K562 (cell line): Measurements from ENCODE around the gene SIRT5. TPM values are rescaled to one million over a fixed set of nuclear protein-coding genes. Genes with fewer than 3 reads are reported as not detected.

Source experiments
- ATF3 ChIP-seq, 2 experiments: fragments of 450-650 bp in 1 of 2; sonication (generic) in 1 of 2; formaldehyde crosslinking in 1 of 2; IDR thresholded peaks in 1 of 2; conservative IDR thresholded peaks in 1 of 2; 2 replicates each; pipeline versions ENCODE4 v1.6.1 to v1.8.1; 2016 to 2023; ENCODE audit warnings: mild to moderate bottlenecking in 2 of 2, moderate library complexity in 2 of 2, inconsistent platforms in 1 of 2, missing genetic modification reagents in 1 of 2
- BMI1 ChIP-seq: fragments of 150-350 bp; IDR thresholded peaks from 2 replicates; pipeline ENCODE4 v1.6.1; 2014; ENCODE audit warnings: low read length
- CHD2 ChIP-seq: IDR thresholded peaks from 2 replicates; pipeline ENCODE4 v1.6.1; 2011; ENCODE audit warnings: low read depth, low read length
- CREM ChIP-seq: IDR thresholded peaks from 2 replicates; pipeline ENCODE4 v1.6.1; 2014; ENCODE audit warnings: antibody characterized with exemption, low read depth
- E2F6 ChIP-seq, 2 experiments: IDR thresholded peaks; 2 replicates each; pipeline ENCODE4 v1.6.1; 2011; ENCODE audit warnings: borderline replicate concordance in 1 of 2, control low read depth in 1 of 2, low read depth in 1 of 2, low read length in 1 of 2, mild to moderate bottlenecking in 1 of 2, mixed read lengths in 1 of 2, moderate library complexity in 1 of 2; ENCODE audit not compliant: insufficient read depth in 1 of 2, insufficient read length in 1 of 2, poor library complexity in 1 of 2, severe bottlenecking in 1 of 2; ENCODE audit errors: extremely low read depth in 1 of 2
- ELF2 ChIP-seq: fragments of 250-450 bp; sonication (Bioruptor Pico); IDR thresholded peaks from 2 replicates; pipeline ENCODE4 v1.5.0; 2021; ENCODE audit warnings: mild to moderate bottlenecking
- ESRRA ChIP-seq: fragments of 450-650 bp; IDR thresholded peaks from 2 replicates; pipeline ENCODE4 v1.6.1; 2014; ENCODE audit warnings: low read depth, mild to moderate bottlenecking, moderate library complexity, borderline replicate concordance
- HLTF ChIP-seq: fragments of 450-650 bp; IDR thresholded peaks from 2 replicates; pipeline ENCODE4 v1.6.1; 2016
- KDM4B ChIP-seq, 2 experiments: fragments of 450-650 bp in 1 of 2; sonication (generic) in 1 of 2; IDR thresholded peaks; 2 replicates each; pipeline ENCODE4 v1.6.1; 2016 to 2017; ENCODE audit warnings: borderline replicate concordance in 2 of 2, antibody characterized with exemption in 1 of 2, low read depth in 1 of 2, mild to moderate bottlenecking in 1 of 2
- MITF ChIP-seq: IDR thresholded peaks from 2 replicates; pipeline ENCODE4 v1.6.1; 2014; ENCODE audit warnings: antibody characterized with exemption
- NFIC ChIP-seq: fragments of 450-650 bp; IDR thresholded peaks from 2 replicates; pipeline ENCODE4 v1.6.1; 2017; ENCODE audit warnings: mild to moderate bottlenecking, inconsistent platforms
- RBFOX2 ChIP-seq: fragments of 200-400 bp; formaldehyde crosslinking; IDR thresholded peaks from 2 replicates; pipeline ENCODE4 v1.6.1; 2017; ENCODE audit warnings: low read depth, mild to moderate bottlenecking, low read length, moderate library complexity
- RBM14 ChIP-seq: fragments of 200-400 bp; formaldehyde crosslinking; IDR thresholded peaks from 2 replicates; pipeline ENCODE4 v1.6.1; 2018; ENCODE audit warnings: low read depth, mild to moderate bottlenecking, low read length, moderate library complexity, borderline replicate concordance; ENCODE audit not compliant: insufficient read depth
- RBM39 ChIP-seq: fragments of 200-400 bp; formaldehyde crosslinking; optimal IDR thresholded peaks from 2 replicates; pipeline ENCODE3; 2018; ENCODE audit warnings: low read depth, low read length
- SOX6 ChIP-seq: fragments of 450-650 bp; IDR thresholded peaks from 2 replicates; pipeline ENCODE4 v1.6.1; 2014; ENCODE audit warnings: mild to moderate bottlenecking
- ZNF609 ChIP-seq: sonication (generic); formaldehyde crosslinking; IDR thresholded peaks from 2 replicates; pipeline ENCODE4 v1.8.1; 2023; ENCODE audit warnings: missing genetic modification reagents, mild to moderate bottlenecking, borderline replicate concordance
- ZNF695 ChIP-seq: fragments of 450-650 bp; formaldehyde crosslinking; IDR thresholded peaks from 2 replicates; pipeline ENCODE4 v1.4.0; 2020; ENCODE audit warnings: mild to moderate bottlenecking, moderate library complexity
- ZNF778 ChIP-seq: fragments of 450-650 bp; formaldehyde crosslinking; IDR thresholded peaks from 2 replicates; pipeline ENCODE4 v1.4.0; 2020; ENCODE audit warnings: mild to moderate bottlenecking, moderate library complexity
- polyA plus RNA-seq, 8 experiments: library from polyadenylated mRNA; depleted of rRNA in 4 of 8; stranded (reverse) in 5 of 8; unstranded in 3 of 8; fragments of >200 nt; fragmentation: Nextera tagmentation in 2 of 8; fragmentation: Illumina TruSeq in 1 of 8; extraction: Ambion mirVana in 2 of 8; extraction: Trizol in 1 of 8; gene quantifications; 2 replicates each; pipeline versions ENCODE4 v1.2.1 to v1.2.3, GENCODE V29; 2011 to 2014; ENCODE audit warnings: inconsistent platforms in 1 of 8, missing spikeins in 1 of 8
- total RNA-seq, 7 experiments: library from RNA; depleted of rRNA in 6 of 7; stranded (reverse); fragments of >200 nt in 6 of 7; fragmentation: Illumina TruSeq in 2 of 7; extraction: Trizol in 2 of 7; gene quantifications; 2 replicates each; pipeline versions ENCODE4 v1.2.1 to v1.2.3, GENCODE V29; 2011 to 2021; ENCODE audit warnings: low replicate concordance in 1 of 7

Gene SIRT5
- total and polyA plus RNA-seq, 9 of the 15 experiments (the other 6 are each of a cell fraction or from before 2014, with no cell fraction given), result 2.1 to 15.7 (median 11.4) TPM

DNA sequence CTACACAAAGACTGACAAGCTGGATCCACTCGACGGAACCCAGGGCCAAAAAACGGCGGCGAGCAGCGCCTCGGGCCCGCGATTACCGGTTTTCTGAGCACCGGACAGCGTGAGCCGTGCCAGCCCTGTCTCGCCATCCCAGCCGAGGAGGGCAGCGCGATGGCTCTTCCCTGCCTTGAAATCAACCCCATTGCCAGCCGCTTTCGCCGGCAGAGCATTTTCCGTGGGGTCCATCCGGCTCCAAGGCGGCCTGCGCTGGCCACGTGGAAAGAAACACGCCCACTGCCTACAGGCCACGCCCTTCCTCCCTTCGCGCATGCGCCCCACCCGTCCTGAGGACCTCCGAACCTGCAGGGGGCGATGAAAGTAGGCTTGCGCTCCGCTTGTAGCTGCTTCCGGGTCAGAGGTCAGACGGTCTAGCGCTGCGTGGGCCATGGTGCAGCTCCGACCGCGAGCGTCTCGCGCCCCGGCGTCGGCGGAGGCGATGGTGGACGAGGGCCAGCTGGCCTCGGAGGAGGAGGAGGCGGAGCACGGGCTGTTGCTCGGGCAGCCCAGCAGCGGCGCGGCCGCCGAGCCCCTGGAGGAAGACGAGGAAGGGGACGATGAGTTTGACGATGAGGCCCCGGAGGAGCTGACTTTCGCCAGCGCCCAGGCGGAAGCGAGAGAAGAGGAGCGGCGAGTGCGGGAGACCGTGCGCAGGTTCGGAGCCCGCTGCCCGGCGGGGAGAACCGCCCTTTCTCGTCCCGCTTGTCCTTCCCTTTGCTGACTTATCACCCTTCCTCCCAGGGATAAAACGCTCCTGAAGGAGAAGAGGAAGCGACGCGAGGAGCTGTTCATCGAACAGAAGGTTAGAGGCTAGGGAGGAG is 40.8 kb downstream of the SIRT5 start, which contains the start of gene NOL7 (continued):
- peak; percentile 99 for TF ChIP-seq ZNF609 (CRISPR knock-in tag)
- TF ChIP-seq SOX6, result peak; percentile 82
- TF ChIP-seq ZNF778 (CRISPR knock-in tag), result no peak
- TF ChIP-seq ESRRA, result peak; percentile 83
- no peak for TF ChIP-seq BMI1
- TF ChIP-seq ATF3 (IDR thresholded peaks at IDR 0.05), result no peak
- TF ChIP-seq ATF3 (CRISPR knock-in tag; conservative IDR thresholded peaks at IDR 0.05), result peak; percentile 87; the same call in 1 of the 2 replicates
- TF ChIP-seq CHD2, result peak; percentile 61
- no peak for TF ChIP-seq RBM39
- TF ChIP-seq HLTF, result peak; percentile 67; the same call in 1 of the 2 replicates
- TF ChIP-seq MITF, result no peak; the same call in 1 of the 2 replicates
- TF ChIP-seq NFIC, result peak; percentile 64
- TF ChIP-seq ZNF695 (CRISPR knock-in tag), result 0 out of 2 replicates have a peak, but pooled peaks have one; percentile 57
- 0 out of 2 replicates have a peak, but pooled peaks have one; percentile 25 for TF ChIP-seq RBM14
- TF ChIP-seq RBFOX2, result peak; percentile 100
- peak in 1 of 2 experiments; percentile 94; a peak in 1 of 4 replicates for TF ChIP-seq KDM4B (IDR thresholded peaks at IDR 0.05; ENCODE audit: borderline replicate concordance in 2 of 2, low read depth in 1 of 2)
- peak; percentile 89 for TF ChIP-seq ELF2 (CRISPR knock-in tag)
- TF ChIP-seq CREM, result peak; percentile 88
- peak; percentile 73 to 87 for TF ChIP-seq E2F6 (IDR thresholded peaks at IDR 0.05; ENCODE audit: borderline replicate concordance in 1 of 2, extremely low read depth in 1 of 2, insufficient read depth in 1 of 2, insufficient read length in 1 of 2, low read depth in 1 of 2, low read length in 1 of 2, poor library complexity in 1 of 2, severe bottlenecking in 1 of 2)
